ENCODE results near the gene DGKI. TPM values are rescaled to one million over a fixed set of nuclear protein-coding genes. Genes with fewer than 3 reads are reported as not detected.

DGKI gene
- total and polyA plus RNA-seq, 2 donors (not counting 1 experiment from before 2014, with no cell fraction given) = not detected

DNA sequence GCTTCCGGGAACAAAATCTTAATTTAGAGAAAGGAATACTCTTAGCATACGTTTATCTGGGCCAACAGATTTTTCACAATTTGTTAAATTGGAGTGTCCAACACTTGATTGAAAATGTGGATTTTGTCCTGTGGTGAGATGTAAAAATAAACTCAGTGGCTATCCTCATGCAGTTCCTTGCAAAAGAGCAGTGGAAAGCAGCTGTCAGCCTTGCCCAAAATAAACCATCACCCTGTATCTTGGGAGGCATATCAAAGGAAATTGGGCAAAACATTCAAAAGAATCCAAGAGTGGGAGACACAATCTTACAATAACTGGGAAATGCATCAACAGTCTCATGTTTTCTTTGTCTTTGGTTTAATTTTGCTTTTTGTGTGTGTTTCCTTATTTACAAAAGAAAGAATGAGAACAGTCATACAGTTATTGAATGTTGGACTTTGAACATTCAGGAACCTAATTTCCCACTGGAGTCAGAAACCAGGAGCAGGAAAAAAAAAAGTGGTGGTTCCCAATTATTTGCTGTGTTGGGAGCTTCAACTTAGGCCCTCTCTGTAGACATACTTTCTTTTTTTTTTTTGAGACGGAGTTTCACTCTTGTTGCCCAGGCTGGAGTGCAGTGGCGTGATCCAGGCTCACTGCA, 44.4 kb upstream of the DGKI start:
- CTCF ChIA-PET = no interaction called here
- peaks cover 5% of the 10 kb centered on the region for H4K20me1 ChIP-seq (ENCODE audit: control insufficient read depth, insufficient read depth, low read length, poor library complexity, severe bottlenecking)
- H3K4me1 ChIP-seq (ENCODE audit: control insufficient read depth in 2 of 2, insufficient read depth in 2 of 2, low read length in 2 of 2) = no peaks in the 10 kb centered on the region

More for the DNA sequence above, 44.4 kb upstream of the DGKI start:
- POLR2A ChIA-PET = no interaction called here
- no peak overlapping the region for H3K4me3 ChIP-seq (ENCODE audit: control extremely low read depth in 1 of 5, extremely low read depth in 1 of 5, insufficient read depth in 1 of 5, low read depth in 2 of 5, low read length in 4 of 5)
- no peak overlapping the region for H3K9ac ChIP-seq (ENCODE audit: low read length)
- 100% methylated on average over 2 of the region's 4 CpGs for WGBS (ENCODE audit: insufficient coverage)
- no peaks in the 10 kb centered on the region for H3K79me2 ChIP-seq (ENCODE audit: control insufficient read depth, insufficient read depth, low read length)
- H3K27me3 Mint-ChIP-seq = no peaks in the 10 kb centered on the region
- TF ChIP-seq EZH2 (IDR thresholded peaks at IDR 0.05; ENCODE audit: borderline replicate concordance, insufficient read depth, low read depth, low read length, poor library complexity, severe bottlenecking) = no peak
- no peak for TF ChIP-seq CTCF (IDR thresholded peaks at IDR 0.05)
- no peak overlapping the region for H3K4me3 Mint-ChIP-seq
- no peak overlapping the region for H3K4me2 ChIP-seq (replicated peaks; ENCODE audit: low read depth, low read length, poor library complexity, severe bottlenecking)
- intact Hi-C loops (cut with micrococcal nuclease) = no loop called here
- ATAC-seq (ENCODE audit: low read depth) (no peak), DNase-seq (no peak)
- no peak overlapping the region for H3K27ac ChIP-seq (ENCODE audit: low read length in 2 of 2)
- H3K36me3 ChIP-seq (replicated peaks in 1 of 2; ENCODE audit: control extremely low read depth in 1 of 2, control insufficient read depth in 1 of 2, extremely low read depth in 1 of 2, insufficient read depth in 2 of 2, low read length in 1 of 2) = peaks cover 10 to 45% of the 10 kb centered on the region in 2 experiments
- H3K27ac Mint-ChIP-seq = no peak overlapping the region
- H3K27me3 ChIP-seq (replicated peaks in 1 of 4; ENCODE audit: control extremely low read depth in 1 of 4, control insufficient read depth in 3 of 4, insufficient read depth in 4 of 4, low read length in 3 of 4) = no peaks in the 10 kb centered on the region
- H2AFZ ChIP-seq (ENCODE audit: insufficient read depth, low read depth, low read length, poor library complexity, severe bottlenecking) = no peak overlapping the region
- no peaks in the 10 kb centered on the region for H3K9me3 Mint-ChIP-seq (ENCODE audit: insufficient read depth)
- H3K9me3 ChIP-seq (ENCODE audit: control extremely low read depth in 1 of 3, control insufficient read depth in 2 of 3, insufficient read depth in 1 of 3, low read length in 2 of 3) = no peaks in the 10 kb centered on the region
- no peaks in the 10 kb centered on the region for H3K4me1 Mint-ChIP-seq

Measured in B cell (primary cell).